Coronary artery (tissue), 2 donors: ENCODE data around the gene TRAPPC10.

Experiments
- DNase-seq: peaks from one replicate; pipeline ENCODE4 v3.0.0-alpha.2; 2017; ENCODE audit warnings: low spot score
- H3K27ac ChIP-seq, 2 donors: fragments of 200-600 bp; sonication (generic); one replicate each; pipeline ENCODE4 v1.5.1; 2016 to 2019
- H3K4me3 ChIP-seq: fragments of 200-600 bp; sonication (generic); 2 replicates; pipeline ENCODE4 v1.5.1; 2016; ENCODE audit warnings: mild to moderate bottlenecking, moderate library complexity
- TF ChIP-seq, protein P1 (sequence below): fragments of 200-600 bp; sonication (generic); IDR thresholded peaks from one replicate; pipeline ENCODE4 v1.5.1; 2019; ENCODE audit warnings: antibody characterized with exemption

TRAPPC10 gene

DNA sequence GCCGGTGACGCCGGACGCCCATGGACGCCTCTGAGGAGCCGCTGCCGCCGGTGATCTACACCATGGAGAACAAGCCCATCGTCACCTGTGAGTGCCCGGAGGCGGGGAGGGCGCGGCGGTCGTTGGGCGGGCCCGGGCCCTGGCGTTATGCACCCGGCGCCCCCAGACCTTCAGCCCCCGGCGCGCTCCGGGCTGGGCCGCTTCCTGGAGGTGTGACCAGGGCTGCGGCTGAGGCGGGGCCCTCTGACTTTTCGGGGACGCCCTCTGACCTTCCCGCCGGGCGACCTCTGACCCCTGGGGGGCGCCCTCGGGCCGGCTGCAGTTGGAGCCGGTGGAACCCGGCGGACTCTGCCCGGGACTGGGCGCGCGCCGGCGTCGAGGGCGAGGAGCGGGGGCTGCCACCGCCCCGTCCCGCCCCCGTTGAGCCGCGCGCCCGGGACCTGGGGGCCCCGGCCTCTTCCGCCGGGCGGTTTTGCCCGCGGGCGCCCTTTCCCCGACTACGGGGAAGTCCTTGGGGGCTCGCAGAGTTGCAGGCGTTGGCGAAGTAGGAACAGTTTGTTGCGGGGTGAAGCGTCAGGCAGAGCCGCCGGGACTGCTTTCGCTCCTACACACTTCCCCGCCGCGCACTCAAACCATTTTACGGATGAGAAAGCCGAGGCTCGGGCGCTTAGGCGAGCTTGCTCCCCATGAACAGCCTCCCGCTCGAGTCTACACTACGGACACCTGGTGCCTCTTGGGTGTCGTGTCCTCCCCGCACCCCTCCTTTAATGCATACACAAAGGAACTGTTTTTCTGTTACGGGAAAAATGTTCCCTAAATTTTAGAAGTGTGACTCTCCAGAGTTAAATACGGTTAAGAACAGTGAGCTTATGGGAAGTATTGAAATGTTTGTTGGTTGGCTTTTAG is 618 bp downstream of the TRAPPC10 start:
- peak overlapping the region; percentile 98 for H3K4me3 ChIP-seq
- DNase-seq, result no peak
- TF ChIP-seq, protein P1, sequence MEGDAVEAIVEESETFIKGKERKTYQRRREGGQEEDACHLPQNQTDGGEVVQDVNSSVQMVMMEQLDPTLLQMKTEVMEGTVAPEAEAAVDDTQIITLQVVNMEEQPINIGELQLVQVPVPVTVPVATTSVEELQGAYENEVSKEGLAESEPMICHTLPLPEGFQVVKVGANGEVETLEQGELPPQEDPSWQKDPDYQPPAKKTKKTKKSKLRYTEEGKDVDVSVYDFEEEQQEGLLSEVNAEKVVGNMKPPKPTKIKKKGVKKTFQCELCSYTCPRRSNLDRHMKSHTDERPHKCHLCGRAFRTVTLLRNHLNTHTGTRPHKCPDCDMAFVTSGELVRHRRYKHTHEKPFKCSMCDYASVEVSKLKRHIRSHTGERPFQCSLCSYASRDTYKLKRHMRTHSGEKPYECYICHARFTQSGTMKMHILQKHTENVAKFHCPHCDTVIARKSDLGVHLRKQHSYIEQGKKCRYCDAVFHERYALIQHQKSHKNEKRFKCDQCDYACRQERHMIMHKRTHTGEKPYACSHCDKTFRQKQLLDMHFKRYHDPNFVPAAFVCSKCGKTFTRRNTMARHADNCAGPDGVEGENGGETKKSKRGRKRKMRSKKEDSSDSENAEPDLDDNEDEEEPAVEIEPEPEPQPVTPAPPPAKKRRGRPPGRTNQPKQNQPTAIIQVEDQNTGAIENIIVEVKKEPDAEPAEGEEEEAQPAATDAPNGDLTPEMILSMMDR, result no peak
- peak overlapping the region; percentile 76 to 99 for H3K27ac ChIP-seq

DNA sequence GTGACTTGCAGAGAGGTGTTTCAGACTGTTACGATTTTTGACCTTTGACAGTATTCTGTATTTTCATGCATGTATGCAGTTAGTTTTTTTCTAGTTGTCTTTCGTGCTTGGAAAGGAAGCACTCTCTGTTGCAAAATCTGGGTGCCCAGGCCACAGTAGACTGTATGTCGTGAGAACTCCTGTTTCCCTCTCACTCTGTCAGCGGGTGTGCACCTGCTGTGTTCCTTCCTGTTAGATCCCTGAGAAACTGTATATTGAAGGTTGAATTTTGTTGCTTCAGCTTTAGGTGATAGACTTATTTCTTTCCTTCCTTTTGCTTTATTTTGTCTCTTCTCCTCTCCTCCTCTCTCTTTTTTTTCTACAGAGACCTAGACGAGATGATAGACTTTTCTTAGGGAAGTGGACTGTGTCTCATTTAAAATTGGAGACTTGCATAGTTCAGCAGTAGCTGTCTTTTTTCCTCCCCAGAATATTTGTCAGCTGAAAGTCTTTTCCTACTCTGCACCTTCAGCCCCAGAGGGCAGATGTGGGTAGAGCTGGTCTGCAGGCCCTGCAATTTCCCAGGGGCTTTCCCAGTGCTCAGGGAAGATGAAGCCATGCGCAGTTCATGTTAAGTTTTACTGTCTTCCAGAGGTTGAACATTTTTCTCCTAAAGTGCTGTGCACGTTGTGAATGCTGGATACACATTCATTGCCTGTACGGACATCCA is 1.4 kb downstream of the TRAPPC10 start:
- no peak for DNase-seq
- Histone ChIP-seq H3K27ac (peak overlapping the region in 1 of 2 donors; percentile 99), H3K4me3 (peak overlapping the region; percentile 98)
- TF ChIP-seq, protein P1, result no peak

DNA sequence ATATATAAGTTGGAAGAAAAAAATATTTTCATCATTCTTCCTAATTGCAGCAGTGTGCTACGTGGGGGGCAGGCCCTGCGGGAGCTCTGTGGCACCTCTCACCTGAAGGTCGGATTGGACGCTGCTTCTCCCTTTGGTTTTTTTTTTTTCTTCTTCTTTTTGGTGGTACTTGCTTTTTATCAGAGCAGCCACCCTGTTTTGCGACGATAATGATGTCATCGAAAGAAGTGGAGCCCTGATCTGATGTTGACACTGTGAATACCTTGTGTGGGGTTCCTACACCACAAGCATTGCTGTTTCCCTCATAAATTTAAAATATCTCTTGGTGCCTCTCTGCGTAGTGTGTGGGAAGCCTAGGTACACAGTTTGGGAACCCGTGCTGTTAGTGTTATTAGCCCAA is 5.5 kb downstream of the TRAPPC10 start:
- TF ChIP-seq, protein P1, result no peak
- Histone ChIP-seq H3K27ac (no peak overlapping the region), H3K4me3 (no peak overlapping the region)
- no peak for DNase-seq

DNA sequence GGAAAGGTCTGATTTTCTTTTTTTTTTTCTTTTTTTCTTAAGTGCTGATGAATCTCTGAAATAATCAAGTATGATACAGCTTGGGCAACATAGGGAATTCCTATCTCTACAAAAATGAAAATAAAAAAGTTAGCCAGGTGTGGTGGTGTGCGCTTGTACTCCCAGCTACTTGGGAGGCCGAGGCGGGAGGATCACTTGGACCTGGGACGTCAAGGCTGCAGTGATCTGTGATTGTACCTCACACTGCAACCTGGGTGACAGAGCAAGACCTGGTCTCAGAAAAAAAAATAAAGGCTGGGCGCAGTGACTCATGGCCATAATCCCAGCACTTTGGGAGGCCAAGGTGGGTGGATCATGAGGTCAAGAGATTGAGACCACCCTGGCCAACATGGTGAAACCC is 6.0 kb downstream of the TRAPPC10 start:
- H3K4me3 ChIP-seq, result no peak overlapping the region
- DNase-seq, result no peak
- no peak overlapping the region for H3K27ac ChIP-seq
- TF ChIP-seq, protein P1, result no peak

DNA sequence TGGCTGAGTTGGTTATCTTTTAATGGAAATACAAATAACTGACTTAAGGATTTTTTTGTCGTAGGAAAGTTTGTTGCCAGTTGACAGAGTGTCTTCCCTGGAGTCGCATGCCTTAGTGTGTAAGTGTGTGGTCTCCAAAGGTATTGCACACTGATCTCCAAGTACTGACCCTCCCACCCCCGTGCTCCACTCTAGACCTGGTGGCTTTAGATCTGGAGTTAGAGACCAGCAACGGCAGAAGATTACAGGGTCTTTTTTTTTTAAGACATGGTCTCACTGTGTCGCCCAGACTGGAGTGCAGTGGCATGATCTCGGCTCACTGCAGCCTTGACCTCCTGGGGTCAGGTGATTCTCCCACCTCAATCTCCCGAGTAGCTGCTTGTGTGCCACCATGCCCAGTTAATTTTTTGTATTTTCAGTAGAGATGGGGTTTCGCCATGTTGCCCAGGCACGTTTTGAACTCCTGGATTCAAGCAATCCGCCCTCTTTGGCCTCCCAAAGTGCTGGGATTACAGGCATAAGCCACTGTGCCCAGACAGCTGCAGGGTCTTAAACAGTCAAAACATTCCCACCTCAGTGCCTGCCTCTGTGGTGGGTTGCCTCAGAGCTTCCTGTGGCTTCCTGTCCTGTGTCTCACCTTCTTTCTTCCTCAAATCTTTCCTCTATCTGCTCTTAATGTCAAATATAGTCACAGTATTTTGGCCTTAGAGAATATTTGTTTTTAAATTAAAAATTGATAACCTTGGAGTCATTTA is 6.9 kb downstream of the TRAPPC10 start:
- Histone ChIP-seq H3K27ac (no peak overlapping the region), H3K4me3 (no peak overlapping the region)
- DNase-seq, result no peak
- TF ChIP-seq, protein P1, result no peak

DNA sequence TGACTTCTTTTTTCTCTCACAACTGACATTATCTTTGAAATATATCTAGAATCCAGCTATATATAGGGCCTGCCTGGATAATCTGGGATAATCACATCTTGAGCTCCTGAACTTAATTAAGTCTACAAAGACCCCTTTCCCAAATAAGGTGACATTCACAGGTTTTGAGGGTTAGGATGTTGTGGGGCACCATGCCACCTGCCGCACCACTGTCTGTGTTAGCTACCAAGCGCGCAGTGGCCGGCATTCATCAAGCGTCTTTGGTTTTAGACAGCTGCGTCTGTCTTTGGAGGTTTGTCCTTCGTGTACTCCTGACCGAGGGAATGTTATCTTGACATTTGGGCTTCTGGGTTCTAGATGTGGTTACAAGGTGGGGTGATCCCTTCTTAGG is 7.5 kb downstream of the TRAPPC10 start:
- DNase-seq, result no peak
- H3K27ac ChIP-seq, result no peak overlapping the region
- TF ChIP-seq, protein P1, result no peak
- H3K4me3 ChIP-seq, result no peak overlapping the region
